Testis (tissue), 3 donors: ENCODE measurements around the gene AMOTL1. TPM values are rescaled to one million over a fixed set of nuclear protein-coding genes. Genes with fewer than 3 reads are reported as not detected.
A peak's percentile ranks its signal among the peaks of the same experiment; 100 is the strongest.

Source experiments
- DNase-seq: peaks from one replicate; pipeline ENCODE4 v3.0.0-alpha.2; 2019
- H3K27ac ChIP-seq, 2 donors: fragments of 200-600 bp; sonication (generic); one replicate each; pipeline ENCODE4 v1.5.1; 2019
- H3K27me3 ChIP-seq: fragments of 200-600 bp; sonication (generic); one replicate; pipeline ENCODE4 v1.5.1; 2019
- H3K36me3 ChIP-seq: fragments of 200-600 bp; sonication (generic); one replicate; pipeline ENCODE4 v1.5.1; 2017; ENCODE audit warnings: low read depth; ENCODE audit errors: missing control alignments
- H3K4me1 ChIP-seq: fragments of 200-600 bp; sonication (generic); one replicate; pipeline ENCODE4 v1.5.1; 2019
- H3K4me3 ChIP-seq, 2 donors: fragments of 200-600 bp; sonication (generic); one replicate each; pipeline ENCODE4 v1.5.1; 2017 to 2019
- H3K9me3 ChIP-seq: fragments of 200-600 bp; sonication (generic); one replicate; pipeline ENCODE4 v1.5.1; 2017
- CTCF ChIP-seq, 3 experiments: fragments of 450-650 bp in 2 of 3; fragments of 200-600 bp in 1 of 3; sonication (generic) in 1 of 3; IDR thresholded peaks; one replicate each; pipeline ENCODE4 v1.5.1; 2016 to 2019; ENCODE audit warnings: antibody characterized with exemption in 3 of 3, mild to moderate bottlenecking in 2 of 3, moderate library complexity in 1 of 3
- POLR2A ChIP-seq: fragments of 450-650 bp; IDR thresholded peaks from one replicate; pipeline ENCODE4 v1.6.1; 2017; ENCODE audit warnings: antibody characterized with exemption, mild to moderate bottlenecking, moderate library complexity
- WGBS, 2 donors: methylation state at CpG; one replicate each; pipeline ENCODE4 v1.1.5; 2018; 5-methylcytosine and 5-hydroxymethylcytosine counted together
- intact Hi-C: fragments of 100-400 bp; cut with DNase I; formaldehyde crosslinking; loops from one replicate; pipeline ENCODE4 v1.15.1; 2023; ENCODE audit warnings: low total_unique reads
- polyA plus RNA-seq: library from polyadenylated mRNA; stranded (reverse); fragments of 350-450 nt; fragmentation: Illumina TruSeq; extraction: RNeasy Lipid Tissue Mini Kit (QIAGEN cat#74804); gene quantifications from one replicate; pipeline ENCODE4 v1.2.3, GENCODE V29; 2014; ENCODE audit warnings: low read depth, low replicate concordance; ENCODE audit not compliant: insufficient read depth
- total RNA-seq, 2 donors: library from RNA; depleted of rRNA; stranded (reverse); fragments of >200 nt; gene quantifications; one replicate each; pipeline ENCODE4 v1.2.3, GENCODE V29; 2016

AMOTL1 gene
- total and polyA plus RNA-seq, 3 donors from 2014 or later = 17.1 to 25.4 (median 18.7) TPM

GRCh38 chr11:94775567-94776327 lies 7.6 kb downstream of the AMOTL1 start:
- no peaks in the 10 kb centered on the region for H3K27me3 ChIP-seq
- WGBS, 2 donors = 96 to 98% methylated on average over 5 of the region's 5 CpGs
- no peak overlapping the region for H3K27ac ChIP-seq
- no peak for TF ChIP-seq CTCF (IDR thresholded peaks at IDR 0.05)
- TF ChIP-seq POLR2A = no peak
- H3K36me3 ChIP-seq = no peaks in the 10 kb centered on the region
- DNase-seq = no peak
- no peaks in the 10 kb centered on the region for H3K9me3 ChIP-seq
- intact Hi-C loops = no loop called here
- no peak overlapping the region for H3K4me3 ChIP-seq
- peaks cover 3% of the 10 kb centered on the region for H3K4me1 ChIP-seq

- Histone ChIP-seq H3K4me1 (peaks cover 3% of the 10 kb centered on the region), H3K4me3 (no peak overlapping the region), H3K36me3 (no peaks in the 10 kb centered on the region), H3K27ac (no peak overlapping the region), H3K9me3 (no peaks in the 10 kb centered on the region), H3K27me3 (no peaks in the 10 kb centered on the region)
- WGBS, 2 donors = 55 to 58% methylated on average over 5 of the region's 5 CpGs
- DNase-seq = no peak
- intact Hi-C loops = no loop called here
- TF ChIP-seq POLR2A (no peak), CTCF (IDR thresholded peaks at IDR 0.05) (no peak)
Measured at GRCh38 chr11:94776351-94777321, 8.5 kb downstream of the AMOTL1 start.

- Histone ChIP-seq H3K27ac (peak overlapping the region in 1 of 2 donors; percentile 10), H3K27me3 (no peaks in the 10 kb centered on the region), H3K36me3 (no peaks in the 10 kb centered on the region), H3K4me1 (peaks cover 3% of the 10 kb centered on the region), H3K9me3 (no peaks in the 10 kb centered on the region), H3K4me3 (no peak overlapping the region)
- no peak for TF ChIP-seq POLR2A
- no peak for TF ChIP-seq CTCF (IDR thresholded peaks at IDR 0.05)
- DNase-seq = no peak
- 39 to 43% methylated on average over 3 of the region's 3 CpGs for WGBS, 2 donors
- intact Hi-C loops = no loop called here
Measured at GRCh38 chr11:94780432-94780831, 12.3 kb downstream of the AMOTL1 start.

GRCh38 chr11:94781837-94782236 lies 13.7 kb downstream of the AMOTL1 start:
- Histone ChIP-seq H3K9me3 (no peaks in the 10 kb centered on the region), H3K4me1 (peaks cover 3% of the 10 kb centered on the region), H3K27ac (no peak overlapping the region), H3K36me3 (no peaks in the 10 kb centered on the region), H3K4me3 (no peak overlapping the region), H3K27me3 (no peaks in the 10 kb centered on the region)
- TF ChIP-seq POLR2A (no peak), CTCF (IDR thresholded peaks at IDR 0.05) (no peak)
- intact Hi-C loops = no loop called here
- 91 to 92% methylated on average over 1 of the region's 1 CpG for WGBS, 2 donors
- no peak for DNase-seq
